HG02759 (cell line): ENCODE data around the gene RNLS.

Experiments
- ATAC-seq: cut with Tn5 transposase; IDR thresholded peaks from one replicate; pipeline ENCODE4 v1.9.1; 2021; ENCODE audit warnings: mild to moderate bottlenecking, moderate library complexity; ENCODE audit not compliant: unreplicated experiment

The RNLS gene

DNA sequence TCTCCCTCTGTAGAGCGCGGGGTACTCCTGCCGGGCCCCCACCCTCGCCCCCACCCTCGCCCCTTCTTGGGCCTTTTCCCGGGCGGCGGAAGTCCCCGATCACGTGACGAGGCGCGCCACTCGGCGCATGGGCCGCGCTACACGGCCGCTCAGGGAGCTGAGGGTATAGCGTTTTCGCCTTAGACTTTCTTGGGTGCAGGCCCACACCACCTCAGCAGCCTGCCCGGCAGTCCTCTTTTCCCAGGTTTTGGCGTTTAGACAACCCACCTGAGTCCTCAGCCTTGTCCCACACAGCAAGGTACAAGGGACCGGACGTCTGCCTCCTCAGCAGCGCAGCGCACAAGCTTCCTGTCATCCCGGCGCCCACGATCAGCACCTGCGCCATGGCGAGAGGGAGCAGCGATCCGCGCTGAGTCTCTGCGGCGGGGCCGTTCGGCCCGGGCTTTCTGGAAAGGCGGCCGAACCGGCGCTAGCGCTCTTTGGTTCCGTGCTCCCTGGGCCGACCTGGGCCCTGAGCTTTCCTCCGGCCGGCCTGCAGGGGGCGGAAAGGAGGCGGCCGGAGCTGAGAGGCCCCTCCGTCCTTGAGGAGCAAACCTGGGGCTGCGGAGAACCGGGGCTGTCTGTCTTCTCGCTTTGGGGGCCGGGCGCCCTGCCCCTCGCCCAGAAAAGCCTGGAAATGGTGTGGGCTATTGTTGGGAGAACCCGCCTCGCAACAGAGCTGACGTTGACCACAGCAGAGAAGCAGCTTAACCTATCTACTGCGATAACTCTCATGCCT is at the start of gene RNLS:
TSS of gene RNLS (minus strand) at position 513 of the 778 bp plus-strand sequence.
- peak; percentile 91 for ATAC-seq

DNA sequence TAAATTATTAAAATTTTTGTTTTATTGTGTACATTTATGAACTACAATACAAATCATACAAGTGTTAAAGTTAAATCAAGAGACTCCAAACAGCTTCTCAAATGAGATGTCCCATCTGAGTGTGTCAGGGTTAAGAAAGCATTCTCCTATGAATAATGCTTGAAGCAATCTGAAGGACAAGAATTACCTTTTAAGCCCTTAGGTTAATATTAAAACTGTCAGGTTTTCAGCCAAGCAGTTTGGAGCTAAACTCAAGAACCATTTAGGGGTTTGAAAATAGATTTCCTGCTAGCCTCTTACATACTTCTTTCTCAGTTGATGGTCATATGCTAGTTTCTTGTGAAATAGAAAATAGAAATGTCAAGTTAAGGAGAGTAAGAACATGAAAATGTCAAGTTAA is 41.7 kb upstream of the RNLS start:
- ATAC-seq: no peak

DNA sequence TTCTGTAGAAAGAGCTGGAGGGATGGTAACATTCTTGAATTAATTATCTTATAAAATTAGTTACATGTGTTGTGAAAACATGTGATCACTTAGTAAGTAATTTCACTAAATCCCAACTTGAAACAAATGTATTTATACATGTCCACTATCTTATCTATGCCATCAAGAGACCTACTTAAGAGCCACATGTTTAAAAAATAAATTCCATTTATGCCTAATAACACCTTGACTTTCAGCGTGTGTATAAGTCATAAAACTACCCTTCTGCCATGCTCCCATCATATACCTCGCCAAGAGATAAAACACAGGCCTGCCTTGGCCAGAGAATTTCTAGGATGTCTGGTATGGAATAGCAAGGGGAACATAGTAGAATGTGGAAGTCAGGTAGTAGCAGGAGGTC is 40.7 kb upstream of the RNLS start:
- no peak for ATAC-seq

DNA sequence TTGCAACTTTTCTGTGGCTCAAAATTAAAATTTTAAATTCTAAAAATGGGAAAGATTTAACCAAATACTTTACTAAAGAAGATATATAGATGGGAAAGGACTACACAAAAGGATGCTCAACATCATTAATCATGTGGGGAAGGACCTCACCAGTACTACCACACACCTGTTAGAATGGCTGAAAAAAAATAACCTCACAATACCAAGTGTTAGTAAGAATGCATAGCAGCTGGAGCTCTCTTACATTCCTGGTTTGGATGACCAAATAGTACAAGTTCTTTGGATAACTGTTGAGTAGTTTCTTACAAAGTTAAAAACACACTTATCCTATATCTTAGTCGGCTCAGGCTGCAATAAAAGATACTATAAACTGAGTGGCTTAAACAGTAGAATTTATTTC is 37.3 kb upstream of the RNLS start:
- ATAC-seq: no peak

DNA sequence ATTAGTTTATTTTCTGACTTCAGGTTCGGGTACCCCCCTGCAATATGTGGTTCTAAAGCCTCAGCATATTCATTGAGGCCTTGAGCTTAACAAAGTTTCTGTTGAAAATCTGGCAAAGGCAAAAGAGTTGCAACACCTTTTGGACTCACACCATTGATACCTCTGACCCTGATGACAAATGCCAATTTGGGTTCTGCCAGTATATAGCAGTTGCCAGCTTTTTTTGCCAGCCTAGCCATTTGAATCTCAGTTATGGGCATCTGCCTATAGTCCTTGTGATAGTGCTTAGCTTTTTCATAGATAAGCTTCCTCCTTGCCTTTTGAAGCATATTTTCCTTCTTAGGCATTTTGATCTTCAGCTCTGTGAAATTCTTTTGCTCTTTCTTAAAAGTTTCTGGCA is 35.4 kb upstream of the RNLS start:
- ATAC-seq: no peak

DNA sequence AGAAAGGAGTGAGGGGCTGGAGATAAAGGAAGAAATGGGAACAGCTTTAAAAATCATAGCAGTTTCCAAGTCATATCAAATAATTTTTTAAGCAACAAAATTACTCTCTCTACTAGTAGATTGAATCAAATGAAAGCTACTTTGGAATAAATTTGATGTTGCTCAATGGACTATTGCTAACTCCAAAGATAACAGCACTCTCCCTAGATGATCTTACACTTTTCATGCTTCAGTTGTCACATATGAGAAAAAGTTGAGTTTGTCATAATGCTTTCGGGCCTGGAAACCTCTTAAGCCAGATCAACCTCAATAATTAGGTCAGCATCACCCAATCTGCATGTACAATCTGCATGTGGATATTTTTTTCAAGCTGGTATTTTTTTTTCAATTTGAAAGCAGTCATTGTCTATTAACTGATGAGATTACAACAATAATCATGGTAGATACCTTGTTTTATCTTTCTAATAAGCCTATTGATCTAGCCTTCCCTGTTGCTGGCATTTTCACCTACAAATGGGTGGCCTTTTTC is 34.7 kb upstream of the RNLS start:
- no peak for ATAC-seq

DNA sequence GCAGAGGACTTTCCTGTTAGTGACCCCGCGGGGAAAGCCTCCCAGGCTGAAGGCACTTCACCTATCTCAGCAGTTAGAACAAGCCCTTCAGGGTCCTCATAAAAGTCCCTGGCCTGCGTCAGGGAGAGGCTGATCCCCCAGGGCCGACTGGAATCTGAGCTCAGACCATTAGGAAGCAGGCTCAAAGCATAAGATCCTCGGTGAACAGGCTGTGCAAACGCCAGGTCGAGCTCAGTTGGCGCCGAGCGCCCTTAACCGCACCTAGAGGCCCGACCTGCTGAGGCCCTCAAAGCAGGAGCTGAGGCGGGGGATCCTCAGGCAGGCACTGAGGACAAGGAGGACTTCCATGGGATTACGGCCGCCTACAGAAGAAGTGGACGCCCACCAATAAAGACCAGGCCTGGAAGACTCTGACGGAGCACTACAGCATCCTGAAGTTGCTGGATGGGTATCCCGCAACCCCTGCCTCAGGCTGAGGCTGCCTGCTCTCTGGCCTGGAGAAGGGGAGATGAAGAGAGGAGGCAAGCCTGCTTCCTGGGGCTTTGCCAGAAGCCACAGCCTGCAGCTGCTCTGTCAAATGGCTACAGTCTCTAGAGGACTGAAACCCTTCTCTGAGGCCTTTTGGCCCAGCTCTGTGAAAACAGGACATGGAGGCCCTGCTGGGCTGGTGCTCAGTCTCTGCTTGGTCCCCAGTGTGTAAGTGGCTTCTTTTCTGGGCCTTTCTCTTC is 33.3 kb upstream of the RNLS start:
- no peak for ATAC-seq

DNA sequence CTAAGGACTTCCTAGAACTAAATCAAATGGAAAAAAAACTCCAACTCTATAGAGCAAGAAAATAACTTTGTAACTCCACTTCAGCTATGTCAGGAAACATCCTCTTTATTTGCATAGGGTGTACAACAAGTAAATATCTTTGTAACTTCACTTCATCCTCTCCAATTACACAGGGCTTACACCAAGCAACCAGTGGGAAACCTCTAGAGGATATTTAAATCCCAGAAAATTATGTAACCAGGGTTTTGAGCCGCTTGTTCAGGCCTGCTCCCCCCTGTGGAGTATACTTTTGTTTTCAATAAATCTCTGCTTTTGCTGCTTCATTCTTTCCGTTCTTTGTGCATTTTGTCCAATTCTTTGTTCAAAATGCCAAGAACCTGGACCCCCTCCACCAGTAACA is 25.7 kb upstream of the RNLS start:
- no peak for ATAC-seq

DNA sequence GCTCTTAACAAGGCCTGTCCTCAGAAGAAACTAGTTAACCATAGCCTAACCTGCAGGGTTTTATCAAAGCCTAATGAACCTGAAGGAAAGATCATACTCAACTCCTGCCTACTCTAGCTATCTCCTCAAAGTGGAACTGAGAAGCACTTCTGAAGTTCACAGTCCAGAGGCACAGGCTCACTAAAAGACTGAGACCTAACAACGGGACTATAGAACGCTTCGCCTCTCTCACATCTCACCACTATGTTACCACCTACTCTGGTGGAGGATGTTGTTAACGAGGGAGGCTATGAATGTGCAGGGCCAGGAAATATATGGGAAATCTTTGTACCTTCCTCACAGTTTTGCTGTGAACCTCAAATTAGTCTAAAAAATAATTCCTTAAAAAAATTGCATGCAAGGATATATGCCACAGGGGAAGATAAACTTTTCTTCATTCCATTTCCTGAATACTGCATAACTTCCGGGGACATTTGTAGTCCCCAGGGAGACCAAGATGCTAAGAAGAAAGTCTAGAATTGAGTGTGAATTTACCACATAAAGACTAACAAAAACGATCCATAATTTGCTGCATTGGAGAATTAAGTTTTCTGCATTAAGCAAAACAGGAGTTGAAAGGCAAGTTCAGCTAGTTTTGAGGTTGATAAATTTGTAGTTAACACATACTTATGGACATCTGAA is 25.1 kb upstream of the RNLS start:
- ATAC-seq: no peak

DNA sequence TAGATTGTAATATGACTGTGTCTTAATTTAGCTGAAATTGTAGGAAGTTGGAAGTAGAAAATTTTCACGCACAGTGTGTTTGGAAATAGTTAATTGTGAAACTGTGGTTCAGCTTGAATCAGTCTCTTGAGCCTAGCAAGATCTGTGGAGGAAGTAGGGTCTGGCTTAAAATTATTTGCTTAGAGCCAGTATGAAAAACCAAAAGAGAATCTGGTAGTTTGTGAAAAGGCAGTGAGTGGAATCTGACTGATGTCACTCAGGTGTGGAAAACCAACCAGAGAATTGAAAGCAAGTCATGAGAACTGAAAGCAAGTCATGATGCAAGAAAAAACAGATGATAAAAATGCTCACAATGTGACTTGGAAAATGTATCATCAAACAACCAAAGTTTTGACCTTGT is 14.9 kb upstream of the RNLS start:
- ATAC-seq: peak; percentile 84

DNA sequence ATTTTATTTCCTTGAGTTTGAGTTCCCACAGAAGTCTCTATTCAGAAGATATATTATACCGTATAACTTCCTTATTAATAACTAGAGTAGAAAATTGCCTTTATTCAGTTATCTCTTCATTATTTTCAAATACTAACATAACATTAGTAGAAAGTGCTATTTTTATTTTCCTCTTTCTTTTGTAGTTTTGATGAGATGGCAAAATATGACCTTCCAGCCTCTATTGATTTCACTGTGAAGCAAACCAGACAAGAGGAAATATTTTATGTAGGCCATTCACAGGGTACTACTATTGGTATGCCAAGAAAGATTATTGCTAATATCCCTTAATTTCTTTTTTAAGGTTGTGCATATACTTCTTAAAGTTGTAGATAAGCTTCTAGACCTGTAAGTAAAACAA is 11.4 kb upstream of the RNLS start:
- ATAC-seq: no peak

DNA sequence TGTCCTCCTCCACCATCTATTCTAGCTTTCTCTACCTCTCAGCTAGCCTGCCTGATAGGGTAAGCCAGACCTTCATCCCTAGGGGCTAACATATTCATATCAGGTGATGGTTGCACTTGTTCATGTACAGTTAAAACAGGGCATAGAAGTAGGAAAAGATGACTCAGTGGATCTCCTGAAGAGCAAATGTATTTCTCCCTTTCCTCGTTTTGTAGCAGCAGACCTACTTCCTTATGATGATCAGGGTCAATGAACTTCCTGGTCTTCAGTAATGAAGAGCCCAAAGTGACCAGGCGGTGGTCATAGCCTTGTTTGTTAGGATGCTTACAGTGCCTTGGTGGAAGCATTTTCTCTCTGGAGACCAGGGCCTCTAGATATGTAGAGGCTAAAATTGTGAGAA is 9.8 kb upstream of the RNLS start:
- ATAC-seq: no peak

DNA sequence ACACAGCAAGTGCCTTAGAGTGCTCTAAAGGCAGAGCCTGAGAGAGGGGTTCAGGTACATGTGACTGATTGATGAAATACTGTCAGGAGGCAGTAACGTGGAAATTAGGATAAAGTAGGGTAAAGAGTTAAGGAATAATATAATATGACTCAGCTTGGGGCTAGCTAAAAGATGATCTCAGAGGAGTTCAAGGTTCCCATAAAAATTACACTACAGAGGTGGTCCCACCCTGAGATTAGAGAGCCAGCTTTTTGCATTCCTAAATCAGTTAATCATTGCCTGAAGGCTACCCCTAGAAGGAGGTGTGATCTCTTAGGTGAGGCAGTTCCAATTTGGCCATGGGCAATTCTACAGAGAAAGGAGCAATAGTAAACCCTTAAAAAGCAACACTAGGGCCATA is 9.3 kb upstream of the RNLS start:
- no peak for ATAC-seq

DNA sequence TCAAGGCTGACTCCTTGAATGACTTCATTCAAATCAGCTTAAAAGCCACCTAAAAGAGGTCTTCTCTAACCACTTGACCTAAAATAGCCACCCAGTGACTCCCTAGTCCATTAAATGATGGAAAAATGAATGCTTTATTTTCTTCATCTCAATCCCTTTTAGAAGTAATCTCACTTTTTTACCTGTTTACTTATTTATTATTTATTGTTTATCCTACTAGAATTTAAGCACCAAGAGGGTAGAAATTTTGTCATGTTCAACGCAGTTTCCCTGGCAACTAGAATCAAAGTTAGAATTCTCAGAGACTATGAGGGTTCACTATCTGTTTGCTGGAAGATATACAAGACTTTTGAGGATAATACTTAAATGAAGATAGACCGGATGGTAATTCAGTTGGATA is 3.3 kb upstream of the RNLS start, which contains the start of gene LIPJ:
TSS of gene LIPJ (plus strand) at position 301 of the 400 bp plus-strand sequence. CDS start 3,926 bp downstream, outside the sequence.
- no peak for ATAC-seq

DNA sequence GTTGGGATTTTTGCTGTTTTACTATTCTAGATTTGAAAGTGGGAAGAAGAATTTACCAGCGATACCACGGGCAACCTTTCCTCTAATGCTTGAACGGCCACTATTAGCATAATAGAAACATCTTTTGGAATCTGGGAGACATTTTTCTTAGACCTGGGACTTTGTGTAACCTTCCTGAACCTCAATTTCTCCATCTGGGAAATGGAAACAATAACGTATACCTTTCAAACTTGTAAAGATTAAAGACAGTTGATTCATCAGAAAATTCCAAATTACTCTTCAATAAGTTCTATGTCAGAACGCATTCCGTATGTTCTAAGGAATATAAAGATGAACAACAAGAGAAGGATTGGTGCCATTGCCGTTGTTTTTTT is 453 bp upstream of the RNLS start:
- no peak for ATAC-seq

DNA sequence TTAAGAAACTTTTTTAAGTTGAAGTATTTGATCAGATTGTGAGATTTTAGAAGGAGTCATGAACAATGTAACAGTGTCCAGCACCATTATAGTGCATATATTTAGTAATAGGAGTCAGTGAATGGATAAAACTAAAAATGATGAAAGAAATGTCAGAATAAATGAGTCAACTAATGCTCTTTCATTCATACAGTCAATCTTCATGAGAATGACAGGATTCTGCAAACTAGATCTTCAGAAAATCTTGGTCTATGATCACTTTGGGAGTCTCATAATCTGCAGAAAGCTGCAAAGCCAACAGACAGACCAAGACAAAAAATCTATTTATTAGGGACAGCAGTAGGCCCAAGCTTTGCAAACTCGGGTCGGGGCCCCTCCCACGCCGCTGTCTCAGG is 710 bp downstream of the RNLS start:
- no peak for ATAC-seq

DNA sequence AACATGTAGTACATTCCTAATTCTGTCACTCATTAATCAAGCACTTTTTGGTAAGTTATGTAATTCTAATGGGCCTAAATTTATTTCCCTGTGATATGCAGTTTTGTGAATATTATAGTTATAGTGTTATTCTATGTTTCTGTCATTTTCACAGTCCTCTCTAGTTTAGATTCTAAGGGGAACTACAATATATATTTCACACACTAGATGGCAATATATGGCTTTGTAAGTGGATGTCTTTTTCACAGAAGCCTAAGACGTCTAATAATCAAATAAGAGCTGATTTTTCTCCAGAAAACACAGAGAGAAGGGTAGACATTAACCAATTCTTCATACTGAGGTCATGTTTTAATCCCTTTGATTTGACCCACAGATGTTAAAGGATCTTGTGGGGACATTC is 18.0 kb downstream of the RNLS start:
- no peak for ATAC-seq

DNA sequence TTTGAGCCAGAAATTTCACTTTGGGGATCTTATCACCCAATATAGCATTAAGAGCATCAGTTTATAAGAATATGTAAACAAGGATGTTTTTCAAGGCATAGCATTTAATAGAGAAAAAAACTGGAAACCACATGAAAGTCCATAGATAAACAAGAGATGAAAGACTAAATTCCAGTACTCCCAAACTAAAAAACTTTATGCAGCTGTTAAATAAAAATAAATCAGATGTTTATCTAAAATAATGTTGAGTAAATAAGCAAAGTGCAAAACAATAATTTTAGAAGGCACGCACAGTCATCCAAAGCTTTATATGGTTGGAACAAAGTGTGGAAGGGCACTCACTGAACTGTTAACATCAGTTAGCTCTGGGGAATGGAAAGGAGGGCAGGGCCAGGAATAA is 21.0 kb downstream of the RNLS start:
- ATAC-seq: no peak

DNA sequence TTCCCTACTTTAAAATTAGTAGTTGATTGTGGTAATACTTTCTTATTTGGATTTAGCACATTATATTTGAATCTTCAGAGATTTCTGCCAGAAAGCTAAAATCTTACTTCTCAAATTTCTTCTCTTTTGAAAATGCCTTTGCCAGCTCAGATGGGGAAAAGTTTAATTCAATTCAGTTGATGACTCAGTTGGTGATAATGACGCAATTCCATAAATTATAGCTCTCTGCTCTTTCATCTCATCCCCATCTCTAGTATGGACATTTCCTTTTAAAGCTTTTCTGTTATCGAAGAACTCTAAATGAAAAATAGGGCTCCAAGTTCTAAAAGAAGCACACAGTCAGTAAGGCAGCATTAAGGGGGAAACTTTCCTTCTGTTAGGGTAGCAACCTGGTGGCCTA is 25.5 kb downstream of the RNLS start:
- ATAC-seq: no peak

DNA sequence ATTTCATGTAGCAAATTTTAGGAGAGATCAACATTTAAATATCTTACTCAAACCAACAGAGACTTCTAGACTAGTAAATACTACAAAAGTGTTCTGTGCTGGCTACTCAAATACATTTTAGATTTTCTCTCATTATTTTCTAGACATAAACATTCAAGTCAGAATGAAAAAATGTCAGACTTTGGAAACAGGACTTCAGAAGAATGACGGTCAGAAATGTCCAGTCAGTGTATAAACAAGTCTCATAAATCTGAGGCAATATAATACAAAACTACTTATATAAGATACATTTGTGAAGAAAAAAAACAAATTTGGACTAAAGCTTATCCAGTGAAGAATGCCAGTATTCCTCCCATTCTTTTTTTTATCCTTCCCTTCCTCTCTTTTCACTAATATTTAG is 25.9 kb downstream of the RNLS start:
- ATAC-seq: no peak

DNA sequence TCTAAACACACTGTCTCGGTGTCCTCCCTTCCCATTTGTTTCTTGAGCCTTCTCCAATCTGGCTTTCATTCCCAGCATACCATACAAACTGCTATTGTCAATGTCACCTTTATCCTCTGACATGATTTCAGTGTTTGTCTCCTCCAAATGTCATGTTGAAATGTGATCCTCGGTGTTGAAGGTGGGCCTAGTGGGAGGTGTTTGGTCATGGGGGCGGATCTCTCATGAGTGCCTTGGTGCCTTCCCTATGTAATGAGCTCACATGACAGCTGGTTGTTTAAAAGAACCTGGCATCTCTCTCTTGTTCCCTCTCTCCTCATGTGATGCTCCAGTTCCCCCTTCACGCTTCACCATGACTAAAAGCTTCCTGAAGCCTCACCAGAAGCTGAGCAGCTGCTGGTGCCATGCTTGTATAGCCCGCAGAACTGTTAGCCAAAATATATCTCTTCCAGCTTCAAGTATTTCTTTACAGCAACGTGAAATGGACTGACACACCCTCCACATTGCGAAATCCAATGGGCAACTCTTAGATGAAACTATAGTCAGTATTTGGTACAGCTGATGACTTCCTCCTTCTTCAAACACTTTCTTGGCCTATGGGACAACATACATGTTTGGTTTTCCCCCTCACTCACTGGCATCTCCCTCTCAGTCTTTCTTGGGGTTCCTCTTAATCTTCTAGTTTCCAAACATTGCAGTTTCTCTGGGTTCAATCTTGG is 27.8 kb downstream of the RNLS start:
- ATAC-seq: no peak
